ENCODE measurements around the gene TBC1D22A. TPM values are rescaled to one million over a fixed set of nuclear protein-coding genes. Genes with fewer than 3 reads are reported as not detected.

TBC1D22A gene
- total RNA-seq, 1 donor from 2014 or later: 28.9 TPM

- no peak for TF ChIP-seq CTCF (IDR thresholded peaks at IDR 0.05)
- peaks cover 46% of the 10 kb centered on the region for H3K4me1 Mint-ChIP-seq (ENCODE audit: unreplicated experiment)
- H3K4me3 Mint-ChIP-seq (ENCODE audit: unreplicated experiment): peak overlapping the region; percentile 100
- no peaks in the 10 kb centered on the region for H3K27me3 Mint-ChIP-seq (ENCODE audit: unreplicated experiment)
- DNase-seq (ENCODE audit: extremely low spot score, unreplicated experiment): no peak
- no peaks in the 10 kb centered on the region for H3K36me3 Mint-ChIP-seq (ENCODE audit: unreplicated experiment)
- no peaks in the 10 kb centered on the region for H3K9me3 Mint-ChIP-seq (ENCODE audit: unreplicated experiment)
- H3K27ac Mint-ChIP-seq (ENCODE audit: unreplicated experiment): peak overlapping the region; percentile 44
Observed at GRCh38 chr22:46764140-46764680, 1.8 kb downstream of the TBC1D22A start.

GRCh38 chr22:46764779-46765485, 2.5 kb downstream of the TBC1D22A start:
- no peak for DNase-seq (ENCODE audit: extremely low spot score, unreplicated experiment)
- peaks cover 46% of the 10 kb centered on the region for H3K4me1 Mint-ChIP-seq (ENCODE audit: unreplicated experiment)
- no peak overlapping the region for H3K27ac Mint-ChIP-seq (ENCODE audit: unreplicated experiment)
- no peaks in the 10 kb centered on the region for H3K27me3 Mint-ChIP-seq (ENCODE audit: unreplicated experiment)
- H3K9me3 Mint-ChIP-seq (ENCODE audit: unreplicated experiment): no peaks in the 10 kb centered on the region
- no peaks in the 10 kb centered on the region for H3K36me3 Mint-ChIP-seq (ENCODE audit: unreplicated experiment)
- no peak for TF ChIP-seq CTCF (IDR thresholded peaks at IDR 0.05)
- no peak overlapping the region for H3K4me3 Mint-ChIP-seq (ENCODE audit: unreplicated experiment)

GRCh38 chr22:46766611-46767010, 4.2 kb downstream of the TBC1D22A start:
- no peak overlapping the region for H3K4me3 Mint-ChIP-seq (ENCODE audit: unreplicated experiment)
- no peak overlapping the region for H3K27ac Mint-ChIP-seq (ENCODE audit: unreplicated experiment)
- H3K9me3 Mint-ChIP-seq (ENCODE audit: unreplicated experiment): no peaks in the 10 kb centered on the region
- H3K36me3 Mint-ChIP-seq (ENCODE audit: unreplicated experiment): no peaks in the 10 kb centered on the region
- DNase-seq (ENCODE audit: extremely low spot score, unreplicated experiment): no peak
- no peak for TF ChIP-seq CTCF (IDR thresholded peaks at IDR 0.05)
- no peaks in the 10 kb centered on the region for H3K27me3 Mint-ChIP-seq (ENCODE audit: unreplicated experiment)
- peaks cover 40% of the 10 kb centered on the region for H3K4me1 Mint-ChIP-seq (ENCODE audit: unreplicated experiment)

- no peak for DNase-seq (ENCODE audit: extremely low spot score, unreplicated experiment)
- Mint-ChIP-seq H3K4me3 (ENCODE audit: unreplicated experiment) (no peak overlapping the region), H3K27me3 (ENCODE audit: unreplicated experiment) (no peaks in the 10 kb centered on the region), H3K9me3 (ENCODE audit: unreplicated experiment) (no peaks in the 10 kb centered on the region), H3K4me1 (ENCODE audit: unreplicated experiment) (peaks cover 35% of the 10 kb centered on the region), H3K27ac (ENCODE audit: unreplicated experiment) (peak overlapping the region; percentile 46), H3K36me3 (ENCODE audit: unreplicated experiment) (no peaks in the 10 kb centered on the region)
- TF ChIP-seq CTCF (IDR thresholded peaks at IDR 0.05): no peak
Observed at GRCh38 chr22:46767249-46767985, 5.0 kb downstream of the TBC1D22A start.

- Mint-ChIP-seq H3K4me3 (ENCODE audit: unreplicated experiment) (no peak overlapping the region), H3K27ac (ENCODE audit: unreplicated experiment) (peak overlapping the region; percentile 35), H3K27me3 (ENCODE audit: unreplicated experiment) (no peaks in the 10 kb centered on the region), H3K4me1 (ENCODE audit: unreplicated experiment) (peaks cover 32% of the 10 kb centered on the region), H3K9me3 (ENCODE audit: unreplicated experiment) (no peaks in the 10 kb centered on the region), H3K36me3 (ENCODE audit: unreplicated experiment) (no peaks in the 10 kb centered on the region)
- no peak for DNase-seq (ENCODE audit: extremely low spot score, unreplicated experiment)
- no peak for TF ChIP-seq CTCF (IDR thresholded peaks at IDR 0.05)
Observed at GRCh38 chr22:46769191-46769675, 6.8 kb downstream of the TBC1D22A start.

Measured in osteocyte (in vitro differentiated cells).